ENCODE measurements around the gene KCNS3. TPM values are rescaled to one million over a fixed set of nuclear protein-coding genes. Genes with fewer than 3 reads are reported as not detected.

KCNS3 gene
- total RNA-seq = 1.4 and 12.4 TPM in 2 replicates

GRCh38 chr2:17878281-17879136 lies at the start of gene KCNS3:
TSS of gene KCNS3 (plus strand) at chr2:17878667. CDS start at chr2:17931009, 52,342 bp downstream.

Other genes with a start within 250 kb of the KCNS3 start
- 14.0 and 16.3 TPM in 2 replicates for gene SMC6, start 124.9 kb upstream of the KCNS3 start, total RNA-seq
- gene GEN1, start 124.5 kb upstream of the KCNS3 start, total RNA-seq = 6.3 and 14.6 TPM in 2 replicates
- not detected in 2 replicates for gene MSGN1, start 62.2 kb upstream of the KCNS3 start, total RNA-seq

Measured in epithelial cell of alveolus of lung (primary cell).